ENCODE results near the gene SPATS2.

SPATS2 gene

GRCh38 chr12:49568442-49569162 is 201.3 kb downstream of the SPATS2 start (continued):
- 0 out of 2 replicates have a peak, but pooled peaks have one; percentile 10 for TF ChIP-seq ZNF391 (tag by site-specific recombination; IDR thresholded peaks at IDR 0.05; ENCODE audit: borderline replicate concordance, low read depth)
- TF ChIP-seq ZBTB20 (tag by site-specific recombination; IDR thresholded peaks at IDR 0.05): peak; percentile 38
